ENCODE results near the gene SPEM2. TPM values are rescaled to one million over a fixed set of nuclear protein-coding genes. Genes with fewer than 3 reads are reported as not detected.

The SPEM2 gene
- total and polyA plus RNA-seq, 2 of the 8 experiments (the other 6 are each of a cell fraction or from before 2014, with no cell fraction given) = 0.03 TPM; not detected in 1

DNA sequence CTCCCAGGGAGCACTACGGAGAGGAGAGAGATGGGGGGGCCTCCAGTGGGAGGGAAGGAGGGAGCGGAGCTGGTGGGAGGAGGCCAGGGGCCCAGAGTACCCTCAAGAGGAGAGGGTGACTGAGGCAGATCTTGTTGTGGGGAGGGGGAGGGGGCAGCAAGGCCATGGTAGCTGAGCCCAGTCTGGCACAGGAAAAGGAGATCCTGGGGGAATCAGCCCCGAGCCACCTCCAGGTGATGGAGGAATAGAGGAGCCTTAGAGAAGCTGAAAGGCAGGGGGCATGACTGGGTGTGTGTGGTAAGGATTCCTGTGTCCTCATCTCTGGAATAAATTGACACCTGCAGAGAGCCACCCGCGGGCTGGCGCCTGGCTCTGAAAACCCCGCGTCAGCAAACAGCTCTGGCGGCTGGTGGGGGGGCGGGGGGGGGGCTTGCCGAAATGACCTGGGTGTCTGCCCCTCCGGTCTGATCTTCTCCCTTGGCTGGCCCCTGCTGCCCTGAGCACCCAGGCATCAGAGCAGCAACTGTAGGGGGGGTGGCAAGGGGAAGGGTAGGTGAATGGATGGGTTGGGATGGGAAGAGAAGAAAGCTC is 19.1 kb upstream of the SPEM2 start (continued):
- no peak for TF ChIP-seq CHD7 (IDR thresholded peaks at IDR 0.05; ENCODE audit: insufficient replicate concordance, low read length)

Measured in H1 (cell line).